Measurements from ENCODE around the gene EMILIN2.
A peak's percentile ranks its signal among the peaks of the same experiment; 100 is the strongest.
"Not testable (repeated sequence)": the region's sequence is repeated elsewhere in the genome, so short reads cannot be mapped to it uniquely, and the experiment has no call there.

EMILIN2 gene

GRCh38 chr18:2840521-2840920, 6.3 kb upstream of the EMILIN2 start:
- Histone ChIP-seq H3K27ac (no peak overlapping the region), H3K4me3 (no peak overlapping the region)

- Histone ChIP-seq H3K4me3 (no peak overlapping the region), H3K27ac (peak overlapping the region in 1 of 21 experiments; percentile 32)
Measured at GRCh38 chr18:2843146-2843545, 3.7 kb upstream of the EMILIN2 start.

- H3K4me3 ChIP-seq, result no peak overlapping the region
- no peak overlapping the region for H3K27ac ChIP-seq
Measured at GRCh38 chr18:2845172-2845571, 1.6 kb upstream of the EMILIN2 start.

GRCh38 chr18:2847317-2848246, 776 bp downstream of the EMILIN2 start:
- peak overlapping the region; percentile 26 to 54 (median 47) for H3K4me3 ChIP-seq
- peak overlapping the region; percentile 43 to 89 (median 80) for H3K27ac ChIP-seq

- peak overlapping the region; percentile 26 to 54 (median 47) for H3K4me3 ChIP-seq
- peak overlapping the region in 19 of 21 experiments; percentile 51 to 89 (median 80) for H3K27ac ChIP-seq
Measured at GRCh38 chr18:2848247-2849246, 1.7 kb downstream of the EMILIN2 start.

GRCh38 chr18:2850816-2851215, 4.0 kb downstream of the EMILIN2 start:
- Histone ChIP-seq H3K4me3 (no peak overlapping the region), H3K27ac (no peak overlapping the region)

GRCh38 chr18:2851771-2852170, 5.0 kb downstream of the EMILIN2 start:
- Histone ChIP-seq H3K4me3 (no peak overlapping the region), H3K27ac (no peak overlapping the region)

GRCh38 chr18:2852460-2852859, 5.7 kb downstream of the EMILIN2 start:
- not testable (repeated sequence) for H3K4me3 ChIP-seq, H3K27ac ChIP-seq

GRCh38 chr18:2853173-2853925, 6.5 kb downstream of the EMILIN2 start:
- no peak overlapping the region for H3K4me3 ChIP-seq
- H3K27ac ChIP-seq, result peak overlapping the region in 2 of 21 experiments; percentile 38 to 59

GRCh38 chr18:2853926-2854664, 7.3 kb downstream of the EMILIN2 start:
- Histone ChIP-seq H3K4me3 (no peak overlapping the region), H3K27ac (peak overlapping the region in 5 of 21 experiments; percentile 28 to 59 (median 38))

GRCh38 chr18:2854875-2855274, 8.1 kb downstream of the EMILIN2 start:
- no peak overlapping the region for H3K4me3 ChIP-seq
- H3K27ac ChIP-seq, result peak overlapping the region in 3 of 21 experiments; percentile 31 to 39 (median 38)

GRCh38 chr18:2855560-2856350, 8.9 kb downstream of the EMILIN2 start:
- Histone ChIP-seq H3K4me3 (no peak overlapping the region), H3K27ac (peak overlapping the region in 8 of 21 experiments; percentile 7 to 77 (median 26))

GRCh38 chr18:2856547-2857170, 9.9 kb downstream of the EMILIN2 start:
- Histone ChIP-seq H3K27ac (peak overlapping the region in 14 of 21 experiments; percentile 12 to 77 (median 38)), H3K4me3 (no peak overlapping the region)

- H3K27ac ChIP-seq, result peak overlapping the region in 15 of 21 experiments; percentile 5 to 77 (median 34)
- H3K4me3 ChIP-seq, result no peak overlapping the region
Measured at GRCh38 chr18:2857491-2858131, 10.8 kb downstream of the EMILIN2 start.

GRCh38 chr18:2860397-2860796, 13.6 kb downstream of the EMILIN2 start:
- H3K27ac ChIP-seq, H3K4me3 ChIP-seq: not testable (repeated sequence)

- not testable (repeated sequence) for H3K27ac ChIP-seq, H3K4me3 ChIP-seq
Measured at GRCh38 chr18:2863997-2864396, 17.2 kb downstream of the EMILIN2 start.

- not testable (repeated sequence) for H3K4me3 ChIP-seq, H3K27ac ChIP-seq
Measured at GRCh38 chr18:2866465-2866864, 19.7 kb downstream of the EMILIN2 start.

Data from skin epidermis (tissue), 12 donors.